NCI-H526 (cell line): ENCODE data around the gene PDE4B.

Experiments
- DNase-seq, 2 experiments: peaks; one replicate each; lab custom pipeline; 2025; lab: John Stamatoyannopoulos, UW

Gene PDE4B

GRCh38 chr1:66311628-66312027 is 518.9 kb downstream of the PDE4B start:
- DNase-seq = no peak

DNA sequence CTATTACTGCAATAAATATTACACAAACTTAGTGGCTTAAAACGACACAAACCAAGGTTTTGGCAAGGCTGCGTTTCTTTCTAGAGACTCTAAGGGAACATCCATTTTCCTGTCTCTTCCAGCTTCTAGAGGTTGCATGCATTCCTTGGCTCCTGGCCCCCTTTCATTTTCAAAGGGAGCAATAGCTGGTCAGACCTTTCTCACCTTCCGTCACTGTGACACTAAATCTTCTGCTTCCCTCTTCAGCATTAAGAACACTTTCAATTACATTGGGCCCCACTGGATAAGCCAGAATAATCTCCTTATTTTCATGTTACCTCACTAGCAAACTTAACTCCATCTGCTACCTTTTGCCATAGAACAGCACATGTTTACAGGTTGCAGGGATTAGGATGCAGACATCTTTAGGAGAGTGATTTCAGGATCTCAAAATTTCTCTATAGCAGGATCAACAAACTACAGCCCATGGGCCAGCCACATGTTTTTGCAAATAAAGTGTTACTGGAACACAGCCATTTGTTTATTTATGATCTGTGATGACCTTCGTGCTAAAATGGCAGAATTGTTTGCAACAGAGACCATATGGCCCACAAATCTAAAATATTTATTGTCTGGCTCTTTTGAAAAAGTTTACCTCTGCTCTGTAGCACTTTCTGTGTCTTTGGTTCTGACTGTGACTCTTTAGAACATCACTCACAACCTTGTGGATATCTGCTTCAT is 519.7 kb downstream of the PDE4B start:
- DNase-seq = no peak

DNA sequence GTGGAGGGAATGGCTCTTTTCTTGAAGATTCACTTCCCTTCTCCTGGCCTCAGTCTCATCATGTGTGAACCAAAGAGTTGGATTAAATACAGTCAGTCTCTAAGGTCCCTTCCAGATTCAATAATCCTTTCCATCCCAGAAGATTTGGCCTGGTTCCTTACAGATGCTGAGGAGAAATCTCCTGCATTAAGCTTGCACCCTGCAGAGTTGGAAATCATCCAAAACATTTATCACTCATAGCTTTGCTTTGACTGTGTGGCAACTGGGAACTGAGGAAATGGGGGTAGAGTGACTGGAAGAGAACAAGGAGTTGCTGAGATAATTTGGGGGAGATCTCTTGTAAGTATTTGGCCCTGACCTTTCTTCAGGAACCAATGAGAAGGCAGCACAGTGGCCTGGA is 520.7 kb downstream of the PDE4B start:
- no peak for DNase-seq

GRCh38 chr1:66315671-66316070 is 523.0 kb downstream of the PDE4B start:
- no peak for DNase-seq

GRCh38 chr1:66316464-66317247 is 524.0 kb downstream of the PDE4B start:
- DNase-seq = no peak

GRCh38 chr1:66317248-66317515 is 524.5 kb downstream of the PDE4B start:
- no peak for DNase-seq

DNA sequence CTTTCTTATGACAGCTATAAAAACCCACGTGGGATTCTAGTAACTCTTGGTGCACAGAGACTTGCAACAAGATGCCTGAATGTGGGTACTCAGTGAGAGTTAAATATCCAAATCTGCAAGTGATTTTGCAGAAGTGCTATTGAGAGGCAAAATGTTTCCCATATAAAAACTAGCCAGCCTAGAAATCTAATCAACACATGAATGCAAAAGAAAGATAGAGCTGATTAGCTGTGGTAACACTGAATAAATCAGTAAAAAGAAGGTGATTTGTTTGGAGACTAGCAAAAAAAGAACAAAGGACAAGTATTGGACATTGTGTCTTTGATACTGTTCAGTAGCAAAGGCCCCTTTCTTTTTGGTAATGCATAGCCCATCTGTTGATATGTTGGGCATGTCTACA is 527.5 kb downstream of the PDE4B start:
- DNase-seq = no peak

DNA sequence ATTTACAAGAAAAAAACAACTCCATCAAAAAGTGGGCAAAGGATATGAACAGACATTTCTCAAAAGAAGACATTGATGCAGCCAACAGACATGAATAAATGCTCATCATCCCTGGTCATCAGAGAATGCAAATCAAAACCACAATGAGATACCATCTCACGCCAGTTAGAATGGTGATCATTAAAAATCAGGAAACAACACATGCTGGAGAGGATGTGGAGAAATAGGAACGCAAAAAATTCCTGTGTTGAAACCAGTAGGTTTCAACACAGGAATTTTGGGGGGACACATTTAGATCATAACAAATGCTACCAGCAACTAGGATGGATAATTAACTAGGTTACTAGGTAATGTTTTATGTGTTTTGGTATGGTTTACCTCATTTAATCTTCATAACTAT is 529.8 kb downstream of the PDE4B start:
- DNase-seq = peak; percentile 17 to 32

GRCh38 chr1:66323958-66324625 is 531.4 kb downstream of the PDE4B start:
- DNase-seq = no peak

DNA sequence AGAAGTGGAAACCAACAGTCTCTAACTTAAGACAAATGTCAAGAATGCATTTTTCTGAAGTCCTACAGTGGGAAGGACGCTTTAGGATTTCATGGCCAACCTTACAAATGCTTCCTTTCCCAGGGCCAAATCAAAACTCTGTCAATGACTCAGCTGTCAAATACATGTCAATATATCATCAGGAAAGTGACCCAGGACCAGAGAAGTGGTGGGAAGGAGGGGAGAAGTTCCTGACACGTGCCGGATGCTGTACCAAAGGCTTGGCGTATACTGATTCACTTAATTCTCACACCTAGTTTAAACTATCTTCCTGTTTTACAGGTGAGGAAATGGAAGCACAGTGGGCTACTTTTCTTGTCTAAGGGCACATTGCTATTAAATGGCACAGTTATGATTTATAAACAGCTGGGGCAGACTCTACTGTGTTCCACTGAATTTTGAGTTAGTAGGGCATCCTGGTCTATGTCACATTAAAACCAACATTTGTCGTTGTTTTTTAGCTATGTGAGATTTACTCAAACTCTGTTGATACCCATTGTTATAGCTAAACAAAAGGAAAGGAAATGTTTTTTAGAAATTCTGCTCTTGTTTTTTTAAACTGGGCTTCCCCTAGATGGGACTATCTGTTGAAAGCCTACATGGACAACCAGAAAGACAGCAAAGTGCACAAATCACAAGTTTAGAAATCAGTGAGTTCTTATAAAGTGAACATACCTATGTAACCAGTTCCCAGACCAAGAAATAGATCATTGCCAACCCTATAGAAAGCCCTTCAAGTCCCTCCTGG is 533.1 kb downstream of the PDE4B start:
- DNase-seq = no peak

GRCh38 chr1:66326867-66327266 is 534.2 kb downstream of the PDE4B start:
- no peak for DNase-seq

GRCh38 chr1:66327588-66327987 is 534.9 kb downstream of the PDE4B start:
- DNase-seq = no peak

- DNase-seq = no peak
Measured at GRCh38 chr1:66328896-66329295, 536.2 kb downstream of the PDE4B start.

GRCh38 chr1:66330722-66331141 is 538.0 kb downstream of the PDE4B start:
- no peak for DNase-seq

DNA sequence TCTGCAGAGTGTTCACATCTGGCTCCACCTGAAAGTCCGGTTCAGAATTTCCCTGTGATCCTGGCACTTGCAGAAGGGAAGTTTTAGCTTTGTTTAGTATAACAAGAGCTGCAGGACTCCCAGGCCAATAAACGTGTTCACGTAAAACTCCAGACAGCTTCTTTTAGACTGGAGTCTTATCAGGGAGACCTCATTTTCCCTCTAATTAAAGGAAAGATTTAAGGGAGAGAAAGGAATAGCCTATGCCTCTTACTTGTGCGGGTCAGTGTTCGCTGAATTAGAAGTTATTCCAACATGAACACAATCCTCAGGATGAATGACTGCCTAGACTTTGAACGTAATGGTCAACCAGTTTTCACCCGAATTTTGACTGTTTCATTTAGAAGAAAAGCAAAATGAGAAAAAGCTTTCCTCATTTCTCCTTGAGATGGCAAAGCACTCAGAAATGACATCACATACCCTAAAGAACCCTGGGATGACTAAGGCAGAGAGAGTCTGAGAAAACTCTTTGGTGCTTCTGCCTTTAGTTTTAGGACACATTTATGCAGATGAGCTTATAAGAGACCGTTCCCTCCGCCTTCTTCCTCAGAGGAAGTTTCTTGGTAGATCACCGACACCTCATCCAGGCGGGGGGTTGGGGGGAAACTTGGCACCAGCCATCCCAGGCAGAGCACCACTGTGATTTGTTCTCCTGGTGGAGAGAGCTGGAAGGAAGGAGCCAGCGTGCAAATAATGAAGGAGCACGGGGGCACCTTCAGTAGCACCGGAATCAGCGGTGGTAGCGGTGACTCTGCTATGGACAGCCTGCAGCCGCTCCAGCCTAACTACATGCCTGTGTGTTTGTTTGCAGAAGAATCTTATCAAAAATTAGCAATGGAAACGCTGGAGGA is 539.2 kb downstream of the PDE4B start:
- DNase-seq = peak in 1 of 2 experiments; percentile 26

DNA sequence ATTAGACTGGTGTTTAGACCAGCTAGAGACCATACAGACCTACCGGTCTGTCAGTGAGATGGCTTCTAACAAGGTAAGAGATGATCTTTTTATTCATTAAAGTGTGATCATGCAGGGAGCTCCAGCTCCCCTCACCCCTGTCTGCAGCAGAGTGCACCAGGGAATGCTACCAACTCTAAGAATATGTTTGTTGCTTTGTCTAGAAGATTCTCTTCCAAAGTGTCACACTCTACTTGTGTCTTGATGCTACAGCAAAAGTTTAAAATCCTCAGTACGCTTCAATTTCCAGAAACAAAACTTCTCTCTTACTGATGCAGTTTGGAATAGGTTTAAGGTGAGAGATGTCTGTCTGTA is 539.8 kb downstream of the PDE4B start:
- no peak for DNase-seq

- DNase-seq = no peak
Measured at GRCh38 chr1:66333466-66334199, 540.9 kb downstream of the PDE4B start.

DNA sequence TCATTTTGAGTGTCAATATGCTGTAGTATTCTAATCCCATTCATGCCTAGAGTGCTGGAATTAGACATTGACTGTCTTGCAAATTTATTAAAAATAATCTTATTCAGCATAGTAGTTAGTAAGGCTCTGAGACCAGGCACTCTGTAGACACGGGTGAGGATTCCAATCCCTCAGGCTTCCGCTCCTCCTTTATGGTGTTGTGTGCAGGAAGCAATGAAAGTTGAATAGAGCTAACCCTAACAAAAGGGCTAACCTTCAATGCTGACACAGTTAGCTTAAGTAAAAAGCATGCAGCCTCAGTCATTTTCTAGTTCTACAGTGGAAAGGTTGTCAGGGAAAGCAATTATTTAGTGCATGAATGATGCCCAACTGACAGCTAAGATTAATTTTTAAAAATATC is 541.6 kb downstream of the PDE4B start:
- no peak for DNase-seq

GRCh38 chr1:66335125-66335524 is 542.4 kb downstream of the PDE4B start:
- DNase-seq = no peak

- no peak for DNase-seq
Measured at GRCh38 chr1:66335859-66336640, 543.4 kb downstream of the PDE4B start.
